Activated CD8-positive, alpha-beta T cell treated with anti-CD3 and anti-CD28 coated beads for 36 hours (primary cell): Measurements from ENCODE around the gene ZNRF2. TPM values are rescaled to one million over a fixed set of nuclear protein-coding genes. Genes with fewer than 3 reads are reported as not detected.

Experiments used
- ATAC-seq: fragments of 200-7000 bp; cut with Tn5 transposase; one replicate; pipeline ENCODE4 v1.10.0; 2021; ENCODE audit warnings: mild to moderate bottlenecking, moderate library complexity
- CTCF ChIA-PET: fragments of 350-600 bp; sonication (Branson Sonifier 250); formaldehyde crosslinking; loops from one replicate; lab custom pipeline; 2021; ENCODE audit warnings: antibody characterized with exemption; lab: Charles Lee
- POLR2A ChIA-PET: fragments of 350-600 bp; sonication (Branson Sonifier 250); formaldehyde crosslinking; loops from one replicate; lab custom pipeline; 2021; ENCODE audit warnings: antibody characterized with exemption; lab: Charles Lee
- DNase-seq: peaks from one replicate; pipeline ENCODE4 v3.0.0-alpha.2; 2020
- H3K27ac Mint-ChIP-seq: one replicate; pipeline ENCODE4 v1.8.0; 2021; ENCODE audit warnings: mild to moderate bottlenecking, mixed read lengths
- H3K27me3 Mint-ChIP-seq: one replicate; pipeline ENCODE4 v1.8.0; 2021; ENCODE audit warnings: mixed read lengths
- H3K36me3 Mint-ChIP-seq: one replicate; pipeline ENCODE4 v1.8.0; 2021; ENCODE audit warnings: low read depth, mixed read lengths
- H3K4me1 Mint-ChIP-seq: one replicate; pipeline ENCODE4 v1.8.0; 2021; ENCODE audit warnings: low read depth, mixed read lengths
- H3K4me3 Mint-ChIP-seq: one replicate; pipeline ENCODE4 v1.8.0; 2021; ENCODE audit warnings: mild to moderate bottlenecking, moderate library complexity, mixed read lengths
- H3K9me3 Mint-ChIP-seq: one replicate; pipeline ENCODE4 v1.8.0; 2021; ENCODE audit warnings: mixed read lengths
- CTCF ChIP-seq: fragments of 200-600 bp; IDR thresholded peaks from one replicate; pipeline ENCODE4 v1.8.0; 2022; ENCODE audit warnings: antibody characterized with exemption, mild to moderate bottlenecking
- intact Hi-C: fragments of 100-400 bp; cut with micrococcal nuclease; formaldehyde crosslinking; loops from one replicate; pipeline ENCODE4 v1.10.0; 2022
- total RNA-seq, 2 experiments: library from RNA; stranded (reverse); gene quantifications; one replicate each; pipeline ENCODE4 v1.2.3, GENCODE V29; 2021

The ZNRF2 gene
- total RNA-seq, 2 experiments from 2014 or later = 8.9 to 9.7 TPM

GRCh38 chr7:30323006-30323355, 38.6 kb downstream of the ZNRF2 start:
- H3K4me1 Mint-ChIP-seq = peaks cover 59% of the 10 kb centered on the region
- POLR2A ChIA-PET = interaction anchor here (0.6 to 2.5 kb wide), 10 partner anchors 8 to 155 kb away, joined by 4 to 12 read pairs (median 6); no protein-coding TSS in a partner anchor
- peaks cover 17% of the 10 kb centered on the region for H3K36me3 Mint-ChIP-seq
- peak; percentile 74 for ATAC-seq
- CTCF ChIA-PET = interaction anchor here (0.7 to 2.3 kb wide), 12 partner anchors 8 to 90 kb away, joined by 3 to 18 read pairs (median 4); no protein-coding TSS in a partner anchor
- intact Hi-C loops = loop anchor here (5.0 kb wide), 1 partner anchor 41 kb away; the partner anchor contains the start of gene ZNRF2
- no peaks in the 10 kb centered on the region for H3K27me3 Mint-ChIP-seq
- TF ChIP-seq CTCF = no peak
- no peaks in the 10 kb centered on the region for H3K9me3 Mint-ChIP-seq
- peak overlapping the region; percentile 72 for H3K4me3 Mint-ChIP-seq
- no peak for DNase-seq
- H3K27ac Mint-ChIP-seq = peak overlapping the region; percentile 96

DNA sequence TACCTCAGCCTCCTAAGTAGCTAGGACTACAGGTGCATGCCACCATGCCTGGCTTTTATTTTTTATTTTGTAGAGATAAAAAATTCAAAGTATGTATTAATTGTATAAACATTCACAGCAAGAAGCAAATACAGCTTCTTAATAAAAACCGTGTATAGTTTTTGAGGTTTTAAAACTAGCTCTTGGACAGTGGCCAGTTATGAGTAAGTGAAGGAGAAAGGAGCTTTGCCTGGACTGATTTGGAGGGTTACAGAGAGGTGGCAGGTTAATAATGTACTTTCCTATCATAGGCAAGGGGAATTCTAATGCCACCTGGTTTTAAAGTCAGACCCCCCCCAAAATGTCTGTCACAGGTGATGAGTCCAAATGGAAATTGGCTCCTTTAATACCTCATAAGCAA, 43.4 kb downstream of the ZNRF2 start:
- H3K27me3 Mint-ChIP-seq = no peaks in the 10 kb centered on the region
- ChIA-PET POLR2A (interaction anchor here (0.8 to 1.2 kb wide), 2 partner anchors 10 to 15 kb away, joined by 3 read pairs; no protein-coding TSS in a partner anchor), CTCF (interaction anchor here (1.1 to 2.2 kb wide), 5 partner anchors 10 to 52 kb away, joined by 3 to 6 read pairs (median 5); no protein-coding TSS in a partner anchor)
- H3K36me3 Mint-ChIP-seq = peaks cover 19% of the 10 kb centered on the region
- no peak overlapping the region for H3K27ac Mint-ChIP-seq
- ATAC-seq (no peak), DNase-seq (no peak)
- no peak overlapping the region for H3K4me3 Mint-ChIP-seq
- H3K9me3 Mint-ChIP-seq = peaks cover 2% of the 10 kb centered on the region
- TF ChIP-seq CTCF = no peak
- H3K4me1 Mint-ChIP-seq = peaks cover 58% of the 10 kb centered on the region
- intact Hi-C loops = no loop called here

GRCh38 chr7:30328381-30328780, 44.0 kb downstream of the ZNRF2 start:
- H3K4me1 Mint-ChIP-seq = peaks cover 53% of the 10 kb centered on the region
- DNase-seq (no peak), ATAC-seq (no peak)
- no peak overlapping the region for H3K4me3 Mint-ChIP-seq
- peaks cover 19% of the 10 kb centered on the region for H3K36me3 Mint-ChIP-seq
- peaks cover 2% of the 10 kb centered on the region for H3K9me3 Mint-ChIP-seq
- TF ChIP-seq CTCF = no peak
- H3K27me3 Mint-ChIP-seq = no peaks in the 10 kb centered on the region
- intact Hi-C loops = no loop called here
- no peak overlapping the region for H3K27ac Mint-ChIP-seq
- POLR2A ChIA-PET = interaction anchor here (0.8 to 1.2 kb wide), 2 partner anchors 11 to 15 kb away, joined by 3 read pairs; no protein-coding TSS in a partner anchor
- CTCF ChIA-PET = interaction anchor here (1.1 to 2.2 kb wide), 5 partner anchors 11 to 52 kb away, joined by 3 to 6 read pairs (median 5); no protein-coding TSS in a partner anchor

- H3K9me3 Mint-ChIP-seq = peaks cover 2% of the 10 kb centered on the region
- no peaks in the 10 kb centered on the region for H3K27me3 Mint-ChIP-seq
- CTCF ChIA-PET = interaction anchor here (1.1 to 1.8 kb wide), 2 partner anchors 19 to 22 kb away, joined by 3 to 6 read pairs; no protein-coding TSS in a partner anchor
- H3K27ac Mint-ChIP-seq = no peak overlapping the region
- TF ChIP-seq CTCF = no peak
- peaks cover 18% of the 10 kb centered on the region for H3K36me3 Mint-ChIP-seq
- ATAC-seq (no peak), DNase-seq (no peak)
- no peak overlapping the region for H3K4me3 Mint-ChIP-seq
- intact Hi-C loops = no loop called here
- H3K4me1 Mint-ChIP-seq = peaks cover 55% of the 10 kb centered on the region
- POLR2A ChIA-PET = interaction anchor here (1.0 to 1.3 kb wide), 2 partner anchors 9 to 17 kb away, joined by 3 to 4 read pairs; no protein-coding TSS in a partner anchor
Measured at GRCh38 chr7:30329716-30330115, 45.3 kb downstream of the ZNRF2 start.
